ENCODE data around the gene PNCK.

Gene PNCK

DNA sequence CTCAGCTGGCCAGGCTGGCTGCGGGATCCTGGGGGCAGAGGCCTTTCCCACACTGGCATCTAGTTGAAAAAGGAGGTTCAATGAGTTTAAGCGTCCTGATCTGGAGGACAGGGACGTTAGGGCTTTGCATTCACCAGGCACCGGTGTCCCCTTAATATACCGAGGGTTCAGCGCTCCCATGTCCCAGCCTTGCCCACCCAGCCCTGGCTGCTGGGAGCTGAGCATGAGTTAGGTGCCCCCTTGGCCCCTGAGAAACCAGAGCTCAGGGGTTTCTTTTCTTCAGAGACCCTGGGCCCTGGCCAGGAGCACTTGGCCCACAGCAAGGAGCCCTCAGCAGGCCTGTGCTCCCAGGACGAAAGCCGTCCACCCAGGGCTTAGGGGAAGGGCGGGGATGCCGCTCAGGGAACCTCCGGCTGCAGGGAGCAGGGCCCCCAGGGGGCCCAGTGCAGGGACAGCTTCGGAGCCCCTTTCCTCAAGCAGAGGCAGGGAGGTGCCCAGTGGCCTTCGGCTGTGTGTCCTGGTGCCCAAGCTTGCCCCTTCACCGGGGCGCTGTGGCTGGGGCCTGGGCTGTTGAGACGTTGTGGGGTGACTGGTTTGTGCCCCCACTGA is 47.5 kb downstream of the PNCK start:
- no peak overlapping the region for H3K4me2 ChIP-seq (ENCODE audit: low read depth, low read length, poor library complexity, severe bottlenecking)

DNA sequence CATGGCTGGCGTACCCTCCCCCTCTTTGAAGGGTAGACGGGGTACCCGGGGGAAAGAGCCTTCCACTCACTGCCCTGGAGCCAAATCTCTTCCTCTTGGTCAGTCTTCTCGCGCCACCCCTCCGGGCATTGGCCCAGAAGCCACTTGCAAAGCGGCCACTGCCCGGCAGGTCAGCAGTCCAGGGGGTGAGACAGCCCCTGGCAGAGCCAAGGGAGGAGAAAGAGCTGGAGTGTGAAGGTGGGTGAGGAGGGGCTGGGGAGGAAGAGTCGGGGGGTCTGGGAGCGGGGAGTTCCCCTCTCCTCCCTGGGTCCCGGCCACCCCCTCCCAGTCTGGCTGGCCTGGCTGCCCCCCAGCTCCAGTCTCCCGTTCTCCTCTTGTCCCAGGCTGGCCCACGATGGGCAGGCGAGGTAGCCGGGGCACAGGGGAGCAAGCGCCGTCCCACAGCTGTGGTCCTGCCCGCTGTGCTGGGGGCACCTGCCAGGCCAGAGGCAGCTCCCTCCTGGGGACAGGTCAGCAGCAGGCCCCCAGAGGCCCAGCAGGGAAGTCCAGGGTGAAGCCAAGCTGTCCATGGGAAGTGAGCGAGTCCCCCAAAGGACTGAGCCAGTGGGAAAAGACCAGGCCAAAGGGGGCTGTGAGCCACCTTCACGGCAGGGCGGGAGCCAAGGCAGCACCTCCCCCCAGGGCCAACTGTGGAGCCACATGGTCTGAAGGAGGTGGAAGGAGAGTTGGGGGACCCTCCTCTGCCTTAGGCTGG is 48.2 kb downstream of the PNCK start:
- H2AFZ ChIP-seq (ENCODE audit: low read depth, low read length, severe bottlenecking) = no peak overlapping the region
- H4K20me1 ChIP-seq (ENCODE audit: low read depth, low read length) = no peaks in the 10 kb centered on the region
- H3F3A ChIP-seq (ENCODE audit: insufficient read depth) = no peaks in the 10 kb centered on the region
- no peaks in the 10 kb centered on the region for H3K36me3 ChIP-seq (ENCODE audit: low read length)
- H3K4me3 ChIP-seq (ENCODE audit: insufficient read depth, low read length, poor library complexity, severe bottlenecking) = no peak overlapping the region
- H3K27me3 ChIP-seq (ENCODE audit: low read length) = no peaks in the 10 kb centered on the region
- H3K9ac ChIP-seq (ENCODE audit: low read length) = no peak overlapping the region
- no peaks in the 10 kb centered on the region for H3K9me3 ChIP-seq (ENCODE audit: insufficient read depth, low read length)
- no peak overlapping the region for H3K4me2 ChIP-seq (ENCODE audit: low read depth, low read length, poor library complexity, severe bottlenecking)
- H3K79me2 ChIP-seq (ENCODE audit: insufficient read depth, low read length) = no peaks in the 10 kb centered on the region
- TF ChIP-seq CTCF (IDR thresholded peaks at IDR 0.05; ENCODE audit: insufficient read depth, low read length, poor library complexity, severe bottlenecking) (no peak), EZH2phosphoT487 (conservative IDR thresholded peaks at IDR 0.05; ENCODE audit: low read length) (no peak)
- no peak overlapping the region for H3K27ac ChIP-seq (ENCODE audit: low read depth, low read length)
- no peaks in the 10 kb centered on the region for H3K9me2 ChIP-seq (replicated peaks; ENCODE audit: insufficient read depth, low read length)

More for the DNA sequence above, 47.5 kb downstream of the PNCK start:
- Histone ChIP-seq H3F3A (ENCODE audit: insufficient read depth) (no peaks in the 10 kb centered on the region), H3K9ac (ENCODE audit: low read length) (no peak overlapping the region), H3K27me3 (ENCODE audit: low read length) (no peaks in the 10 kb centered on the region), H3K79me2 (ENCODE audit: insufficient read depth, low read length) (no peaks in the 10 kb centered on the region), H3K9me3 (ENCODE audit: insufficient read depth, low read length) (no peaks in the 10 kb centered on the region), H3K9me2 (replicated peaks; ENCODE audit: insufficient read depth, low read length) (no peaks in the 10 kb centered on the region), H4K20me1 (ENCODE audit: low read depth, low read length) (no peaks in the 10 kb centered on the region), H3K27ac (ENCODE audit: low read depth, low read length) (no peak overlapping the region), H2AFZ (ENCODE audit: low read depth, low read length, severe bottlenecking) (no peak overlapping the region), H3K36me3 (ENCODE audit: low read length) (no peaks in the 10 kb centered on the region), H3K4me3 (ENCODE audit: insufficient read depth, low read length, poor library complexity, severe bottlenecking) (no peak overlapping the region)
- TF ChIP-seq CTCF (IDR thresholded peaks at IDR 0.05; ENCODE audit: insufficient read depth, low read length, poor library complexity, severe bottlenecking) = no peak
- TF ChIP-seq EZH2phosphoT487 (conservative IDR thresholded peaks at IDR 0.05; ENCODE audit: low read length) = no peak

GRCh38 chrX:153624196-153625091 is 49.2 kb downstream of the PNCK start:
- Histone ChIP-seq H3K9me3 (ENCODE audit: insufficient read depth, low read length) (no peaks in the 10 kb centered on the region), H3K27me3 (ENCODE audit: low read length) (no peaks in the 10 kb centered on the region), H3F3A (ENCODE audit: insufficient read depth) (no peaks in the 10 kb centered on the region), H3K4me3 (ENCODE audit: insufficient read depth, low read length, poor library complexity, severe bottlenecking) (no peak overlapping the region), H3K9me2 (replicated peaks; ENCODE audit: insufficient read depth, low read length) (no peaks in the 10 kb centered on the region), H3K9ac (ENCODE audit: low read length) (no peak overlapping the region), H2AFZ (ENCODE audit: low read depth, low read length, severe bottlenecking) (no peak overlapping the region), H3K27ac (ENCODE audit: low read depth, low read length) (no peak overlapping the region), H3K79me2 (ENCODE audit: insufficient read depth, low read length) (no peaks in the 10 kb centered on the region), H4K20me1 (ENCODE audit: low read depth, low read length) (no peaks in the 10 kb centered on the region), H3K36me3 (ENCODE audit: low read length) (no peaks in the 10 kb centered on the region), H3K4me2 (ENCODE audit: low read depth, low read length, poor library complexity, severe bottlenecking) (no peak overlapping the region)
- TF ChIP-seq CTCF (IDR thresholded peaks at IDR 0.05; ENCODE audit: insufficient read depth, low read length, poor library complexity, severe bottlenecking) (no peak), EZH2phosphoT487 (conservative IDR thresholded peaks at IDR 0.05; ENCODE audit: low read length) (no peak)

Measured in SU-DHL-6 (cell line).